Esophagus muscularis mucosa (tissue), 4 donors: ENCODE data around the gene G0S2.

ENCODE experiments used
- CTCF ChIP-seq, 3 experiments: fragments of 200-600 bp in 2 of 3; fragments of 450-650 bp in 1 of 3; sonication (generic) in 2 of 3; IDR thresholded peaks; one replicate each; pipeline ENCODE4 v1.5.1; 2017 to 2019; ENCODE audit warnings: antibody characterized with exemption in 3 of 3, mild to moderate bottlenecking in 2 of 3, moderate library complexity in 1 of 3
- EP300 ChIP-seq: sonication (generic); formaldehyde crosslinking; IDR thresholded peaks from one replicate; pipeline ENCODE4 v1.6.1; 2017; ENCODE audit warnings: antibody characterized with exemption
- POLR2A ChIP-seq: fragments of 450-650 bp; IDR thresholded peaks from one replicate; pipeline ENCODE4 v1.6.1; 2017; ENCODE audit warnings: antibody characterized with exemption, moderate library complexity, mild to moderate bottlenecking, low read depth
- POLR2AphosphoS5 ChIP-seq, 2 donors: sonication (generic); formaldehyde crosslinking; IDR thresholded peaks; one replicate each; pipeline ENCODE4 v1.6.1; 2017; ENCODE audit warnings: antibody characterized with exemption in 2 of 2

DNA sequence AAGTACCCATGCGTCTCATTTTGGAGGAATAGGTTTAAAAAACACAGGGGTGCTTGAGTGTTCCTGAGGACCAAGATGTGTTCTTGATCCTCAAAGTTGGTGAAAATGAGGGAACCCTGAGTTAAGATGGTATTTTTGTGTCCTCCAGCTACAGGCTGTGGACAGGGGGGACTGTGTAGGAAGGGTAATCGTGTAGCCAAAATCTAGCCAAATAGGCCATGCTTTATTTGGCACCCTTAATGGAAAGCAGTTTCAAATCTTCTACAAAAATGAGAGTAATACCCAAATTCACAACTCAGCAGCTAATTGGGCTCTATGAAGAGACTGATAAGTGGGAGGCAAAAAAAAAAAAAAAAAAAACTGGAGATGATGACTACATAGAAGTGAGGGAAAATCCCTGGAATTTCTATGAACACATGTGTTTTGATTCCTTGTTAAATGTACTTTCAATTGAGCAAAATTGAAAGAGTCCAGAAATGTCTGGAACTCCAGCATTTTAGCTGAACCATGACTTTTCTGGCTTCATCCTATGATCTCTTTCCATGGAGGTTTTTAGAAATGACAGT is 29.9 kb downstream of the G0S2 start:
- TF ChIP-seq CTCF (IDR thresholded peaks at IDR 0.05) (no peak), EP300 (no peak), POLR2A (no peak), POLR2AphosphoS5 (IDR thresholded peaks at IDR 0.05) (no peak)
